Measurements from ENCODE around the gene ADAMTSL3.

- TF ChIP-seq, protein P1, sequence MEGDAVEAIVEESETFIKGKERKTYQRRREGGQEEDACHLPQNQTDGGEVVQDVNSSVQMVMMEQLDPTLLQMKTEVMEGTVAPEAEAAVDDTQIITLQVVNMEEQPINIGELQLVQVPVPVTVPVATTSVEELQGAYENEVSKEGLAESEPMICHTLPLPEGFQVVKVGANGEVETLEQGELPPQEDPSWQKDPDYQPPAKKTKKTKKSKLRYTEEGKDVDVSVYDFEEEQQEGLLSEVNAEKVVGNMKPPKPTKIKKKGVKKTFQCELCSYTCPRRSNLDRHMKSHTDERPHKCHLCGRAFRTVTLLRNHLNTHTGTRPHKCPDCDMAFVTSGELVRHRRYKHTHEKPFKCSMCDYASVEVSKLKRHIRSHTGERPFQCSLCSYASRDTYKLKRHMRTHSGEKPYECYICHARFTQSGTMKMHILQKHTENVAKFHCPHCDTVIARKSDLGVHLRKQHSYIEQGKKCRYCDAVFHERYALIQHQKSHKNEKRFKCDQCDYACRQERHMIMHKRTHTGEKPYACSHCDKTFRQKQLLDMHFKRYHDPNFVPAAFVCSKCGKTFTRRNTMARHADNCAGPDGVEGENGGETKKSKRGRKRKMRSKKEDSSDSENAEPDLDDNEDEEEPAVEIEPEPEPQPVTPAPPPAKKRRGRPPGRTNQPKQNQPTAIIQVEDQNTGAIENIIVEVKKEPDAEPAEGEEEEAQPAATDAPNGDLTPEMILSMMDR (IDR thresholded peaks at IDR 0.05), result no peak
- no peak for TF ChIP-seq POLR2A (IDR thresholded peaks at IDR 0.05)
Observed at GRCh38 chr15:83869341-83869740, 215.4 kb downstream of the ADAMTSL3 start.

All from heart left ventricle (tissue), 13 donors.